ENCODE results near the gene PAQR6.

Gene PAQR6

DNA sequence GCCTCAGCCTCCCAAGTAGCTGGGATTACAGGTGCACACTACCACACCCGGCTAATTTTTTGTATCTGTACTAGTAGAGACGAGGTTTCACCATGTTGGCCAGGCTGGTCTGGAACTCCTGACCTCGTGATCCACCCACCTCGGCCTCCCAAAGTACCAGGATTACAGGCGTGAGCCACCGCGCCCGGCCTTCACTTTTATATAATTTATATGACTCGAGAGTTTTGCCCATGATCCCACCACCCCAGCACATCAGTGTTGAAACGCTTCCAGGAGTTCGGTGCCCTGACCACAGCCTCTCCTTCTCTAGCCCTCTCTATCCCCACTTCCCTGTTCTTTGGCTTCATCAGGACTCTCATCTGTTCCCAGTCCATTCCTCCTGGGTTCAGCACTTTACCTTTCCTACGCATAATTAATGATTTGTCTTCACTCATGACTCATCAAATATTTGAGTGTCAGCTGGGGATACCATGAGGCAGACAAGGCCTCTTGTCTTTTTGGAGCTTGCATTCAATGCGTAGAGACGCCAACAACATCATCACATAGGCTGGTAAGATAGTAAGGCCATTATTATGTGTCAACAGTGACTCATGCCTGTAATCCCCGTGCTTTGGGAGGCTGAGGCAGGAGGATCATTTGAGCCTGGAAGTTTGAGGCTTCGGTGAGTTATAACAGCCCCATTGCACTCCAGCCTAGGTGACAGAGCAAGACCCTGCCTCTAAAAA, 33.7 kb downstream of the PAQR6 start:
- no peak for TF ChIP-seq JUND (IDR thresholded peaks at IDR 0.05; ENCODE audit: low read depth)
- in situ Hi-C loops (cut with HindIII; ENCODE audit: low pct_unique_long_range_greater_than_20kb, low sequenced_read_pairs), result no loop called here
- DNase-seq (ENCODE audit: low read depth in 1 of 2, low spot score in 1 of 2), result no peak

DNA sequence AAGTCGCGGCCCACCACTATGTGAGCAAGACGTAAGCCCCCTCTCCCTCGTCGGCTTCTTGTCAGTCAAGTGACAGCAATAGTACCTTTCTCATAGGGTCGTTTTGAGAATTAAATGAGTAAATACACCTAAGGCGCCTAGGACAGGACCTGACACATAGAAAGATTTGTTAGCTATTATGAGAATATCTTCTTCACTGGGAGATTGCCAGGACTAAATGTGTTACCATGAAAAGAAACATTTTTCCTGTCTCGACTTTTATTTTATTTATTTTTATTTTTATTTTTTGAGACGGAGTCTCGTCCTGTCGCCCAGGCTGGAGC, 34.3 kb downstream of the PAQR6 start:
- DNase-seq (ENCODE audit: low read depth in 1 of 2, low spot score in 1 of 2), result no peak
- in situ Hi-C loops (cut with HindIII; ENCODE audit: low pct_unique_long_range_greater_than_20kb, low sequenced_read_pairs), result no loop called here
- TF ChIP-seq JUND (IDR thresholded peaks at IDR 0.05; ENCODE audit: low read depth), result no peak

GRCh38 chr1:156212833-156213643, 34.8 kb downstream of the PAQR6 start, which contains the start of gene PMF1:
Gene PMF1 (plus strand): TSS chr1:156213007. CDS start chr1:156213016, 9 bp downstream.
- peak; percentile 98 to 100 for DNase-seq (ENCODE audit: low read depth in 1 of 2, low spot score in 1 of 2)
- no peak for TF ChIP-seq JUND (IDR thresholded peaks at IDR 0.05; ENCODE audit: low read depth)
- in situ Hi-C loops (cut with HindIII; ENCODE audit: low pct_unique_long_range_greater_than_20kb, low sequenced_read_pairs), result no loop called here

GRCh38 chr1:156212130-156212529, 35.7 kb downstream of the PAQR6 start:
- in situ Hi-C loops (cut with HindIII; ENCODE audit: low pct_unique_long_range_greater_than_20kb, low sequenced_read_pairs), result no loop called here
- no peak for TF ChIP-seq JUND (IDR thresholded peaks at IDR 0.05; ENCODE audit: low read depth)
- no peak for DNase-seq (ENCODE audit: low read depth in 1 of 2, low spot score in 1 of 2)

DNA sequence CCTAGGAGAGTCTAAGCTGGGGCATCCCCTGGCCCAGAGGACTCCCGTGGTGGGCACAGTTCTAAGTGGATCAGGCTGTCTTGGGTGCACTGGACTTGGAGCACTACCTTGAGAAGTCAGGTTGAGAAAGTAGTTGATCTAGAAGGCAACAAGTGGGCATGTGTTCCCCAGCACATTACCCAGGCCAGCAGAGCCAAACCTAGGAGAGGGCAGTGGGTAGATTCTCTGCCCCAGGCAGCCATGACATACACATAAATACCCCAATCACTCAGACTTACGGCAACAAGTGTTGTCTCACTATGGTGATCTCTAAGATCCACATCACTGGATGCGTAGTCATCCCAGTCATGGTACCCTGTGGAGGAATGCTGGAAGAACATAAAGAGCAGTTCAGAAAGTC, 36.6 kb downstream of the PAQR6 start:
- TF ChIP-seq JUND (IDR thresholded peaks at IDR 0.05; ENCODE audit: low read depth), result no peak
- in situ Hi-C loops (cut with HindIII; ENCODE audit: low pct_unique_long_range_greater_than_20kb, low sequenced_read_pairs), result no loop called here
- DNase-seq (ENCODE audit: low read depth in 1 of 2, low spot score in 1 of 2), result no peak

- TF ChIP-seq JUND (IDR thresholded peaks at IDR 0.05; ENCODE audit: low read depth), result no peak
- in situ Hi-C loops (cut with HindIII; ENCODE audit: low pct_unique_long_range_greater_than_20kb, low sequenced_read_pairs), result no loop called here
- DNase-seq (ENCODE audit: low read depth in 1 of 2, low spot score in 1 of 2), result no peak
These were observed 43.2 kb downstream of the PAQR6 start for GRCh38 chr1:156204686-156205085.

- no peak for DNase-seq (ENCODE audit: low read depth in 1 of 2, low spot score in 1 of 2)
- in situ Hi-C loops (cut with HindIII; ENCODE audit: low pct_unique_long_range_greater_than_20kb, low sequenced_read_pairs), result no loop called here
- TF ChIP-seq JUND (IDR thresholded peaks at IDR 0.05; ENCODE audit: low read depth), result no peak
These were observed 44.5 kb downstream of the PAQR6 start for GRCh38 chr1:156203331-156203730.

DNA sequence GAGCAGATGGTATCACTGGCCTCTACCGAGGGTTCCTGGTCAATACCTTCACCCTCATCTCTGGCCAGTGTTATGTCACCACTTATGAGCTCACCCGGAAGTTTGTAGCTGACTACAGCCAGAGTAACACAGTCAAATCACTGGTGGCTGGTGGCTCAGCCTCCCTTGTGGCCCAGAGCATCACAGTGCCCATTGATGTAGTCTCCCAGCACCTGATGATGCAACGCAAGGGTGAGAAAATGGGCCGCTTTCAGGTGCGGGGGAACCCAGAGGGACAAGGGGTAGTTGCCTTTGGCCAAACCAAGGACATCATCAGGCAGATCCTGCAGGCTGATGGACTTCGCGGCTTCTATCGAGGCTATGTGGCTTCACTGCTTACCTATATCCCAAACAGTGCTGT, 47.8 kb downstream of the PAQR6 start:
- DNase-seq (ENCODE audit: low read depth in 1 of 2, low spot score in 1 of 2), result no peak
- in situ Hi-C loops (cut with HindIII; ENCODE audit: low pct_unique_long_range_greater_than_20kb, low sequenced_read_pairs), result no loop called here
- TF ChIP-seq JUND (IDR thresholded peaks at IDR 0.05; ENCODE audit: low read depth), result no peak

DNA sequence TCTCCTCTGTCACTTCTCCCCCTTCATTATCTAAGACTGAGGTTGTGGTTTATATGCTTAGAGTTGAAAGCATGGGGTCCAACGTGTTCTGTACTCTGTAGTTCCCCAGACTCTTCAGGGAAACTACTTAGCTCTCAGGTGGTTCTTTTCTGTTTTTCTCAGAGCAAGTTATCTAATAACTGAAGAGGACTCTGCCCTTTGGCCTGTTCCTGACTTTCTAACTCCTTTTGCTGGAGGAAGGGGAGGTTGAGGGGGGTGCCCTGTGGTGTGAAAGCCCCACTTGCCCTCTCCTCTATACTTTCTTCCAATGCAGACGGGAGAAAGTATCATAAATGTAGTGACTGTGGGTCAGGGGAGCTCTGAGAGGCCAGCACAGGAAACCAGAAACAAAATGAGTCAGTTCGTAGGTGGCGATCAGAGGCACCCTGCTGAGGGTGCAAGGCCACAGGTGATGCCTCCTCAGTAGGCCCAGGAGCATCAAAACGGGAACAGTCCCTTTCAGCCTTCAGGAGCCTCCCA, 49.0 kb downstream of the PAQR6 start:
- TF ChIP-seq JUND (IDR thresholded peaks at IDR 0.05; ENCODE audit: low read depth), result no peak
- in situ Hi-C loops (cut with HindIII; ENCODE audit: low pct_unique_long_range_greater_than_20kb, low sequenced_read_pairs), result no loop called here
- no peak for DNase-seq (ENCODE audit: low read depth in 1 of 2, low spot score in 1 of 2)

DNA sequence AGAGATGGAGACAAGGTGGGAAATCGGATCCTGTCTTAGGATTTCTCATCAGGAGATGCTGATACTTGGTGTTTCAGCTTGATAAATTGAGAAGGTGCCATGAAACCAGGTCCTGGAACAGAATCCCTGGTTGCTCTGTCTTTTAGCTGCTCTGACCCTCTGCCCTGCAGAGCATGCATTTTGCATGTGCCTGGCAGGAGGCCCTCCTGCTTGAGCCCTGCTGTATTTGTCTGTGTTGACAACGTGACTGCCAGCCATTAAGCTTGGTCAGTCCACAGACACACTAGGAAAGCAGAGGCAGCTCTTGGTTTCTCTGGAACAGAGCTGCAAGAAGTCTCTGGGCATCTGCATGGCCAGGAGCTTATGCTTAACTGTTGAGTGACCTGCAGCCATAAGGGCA, 51.4 kb downstream of the PAQR6 start:
- no peak for TF ChIP-seq JUND (IDR thresholded peaks at IDR 0.05; ENCODE audit: low read depth)
- in situ Hi-C loops (cut with HindIII; ENCODE audit: low pct_unique_long_range_greater_than_20kb, low sequenced_read_pairs), result no loop called here
- no peak for DNase-seq (ENCODE audit: low read depth in 1 of 2, low spot score in 1 of 2)

DNA sequence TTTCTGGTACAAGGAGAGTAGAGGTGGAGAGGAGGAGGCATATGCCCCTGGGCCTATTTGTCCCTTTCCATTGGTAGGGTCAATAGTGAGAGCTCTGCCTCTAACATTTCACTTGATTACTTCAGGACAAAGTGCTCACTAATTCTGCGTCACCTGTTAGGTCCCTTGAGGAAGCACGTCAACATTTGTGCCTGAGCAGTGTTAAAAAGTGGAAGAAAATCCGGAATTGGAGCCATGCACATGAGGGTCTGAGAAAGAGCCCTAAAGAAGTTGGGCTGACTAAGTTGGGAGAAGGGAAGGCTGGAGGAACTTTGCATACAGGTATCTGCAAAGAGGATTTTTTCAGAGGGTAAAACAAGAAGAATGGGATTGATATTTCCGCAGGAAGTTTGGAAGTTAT, 52.0 kb downstream of the PAQR6 start:
- TF ChIP-seq JUND (IDR thresholded peaks at IDR 0.05; ENCODE audit: low read depth), result no peak
- no peak for DNase-seq (ENCODE audit: low read depth in 1 of 2, low spot score in 1 of 2)
- in situ Hi-C loops (cut with HindIII; ENCODE audit: low pct_unique_long_range_greater_than_20kb, low sequenced_read_pairs), result no loop called here

DNA sequence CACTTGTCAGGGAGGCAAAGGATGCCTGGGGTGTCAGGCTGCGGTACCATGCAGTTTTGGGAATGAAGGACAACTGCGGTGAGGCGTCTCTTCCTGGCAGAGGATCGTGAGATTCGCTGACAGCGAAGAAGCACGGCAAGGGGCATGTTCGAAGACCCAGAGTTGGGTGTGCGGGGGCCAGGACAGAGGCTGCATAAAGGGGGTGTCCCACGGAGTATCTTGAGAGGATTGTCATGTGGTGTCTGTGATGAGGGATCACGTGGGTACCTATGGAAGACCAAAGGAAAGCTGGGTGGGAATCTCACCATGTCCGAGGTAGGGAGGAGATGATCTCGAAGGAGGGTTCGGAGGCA, 53.6 kb downstream of the PAQR6 start:
- no peak for DNase-seq (ENCODE audit: low read depth in 1 of 2, low spot score in 1 of 2)
- no peak for TF ChIP-seq JUND (IDR thresholded peaks at IDR 0.05; ENCODE audit: low read depth)
- in situ Hi-C loops (cut with HindIII; ENCODE audit: low pct_unique_long_range_greater_than_20kb, low sequenced_read_pairs), result no loop called here

Measured in T47D (cell line).